ENCODE measurements around the gene SYNE1. TPM values are rescaled to one million over a fixed set of nuclear protein-coding genes. Genes with fewer than 3 reads are reported as not detected.
A peak's percentile ranks its signal among the peaks of the same experiment; 100 is the strongest.
"Not testable (repeated sequence)": the region's sequence is repeated elsewhere in the genome, so short reads cannot be mapped to it uniquely, and the experiment has no call there.

Gene SYNE1
- total RNA-seq, 1 experiment from 2014 or later: 2.5 TPM

GRCh38 chr6:152636609-152637295, 410 bp downstream of the SYNE1 start:
- no peaks in the 10 kb centered on the region for H3K36me3 ChIP-seq (replicated peaks; ENCODE audit: control insufficient read depth, insufficient read depth, low read length)
- peak overlapping the region; percentile 43 for H3K4me3 ChIP-seq (ENCODE audit: insufficient read depth, low read depth, low read length)
- peaks cover 39% of the 10 kb centered on the region for H3K27me3 ChIP-seq (ENCODE audit: control insufficient read depth, insufficient read depth, low read length)
- DNase-seq: peak; percentile 77

GRCh38 chr6:152636021-152636608, 1.0 kb downstream of the SYNE1 start:
- H3K36me3 ChIP-seq (replicated peaks; ENCODE audit: control insufficient read depth, insufficient read depth, low read length): no peaks in the 10 kb centered on the region
- H3K4me3 ChIP-seq (ENCODE audit: insufficient read depth, low read depth, low read length): peak overlapping the region; percentile 43
- H3K27me3 ChIP-seq (ENCODE audit: control insufficient read depth, insufficient read depth, low read length): peaks cover 39% of the 10 kb centered on the region
- peak; percentile 56 for DNase-seq

- H3K36me3 ChIP-seq (replicated peaks; ENCODE audit: control insufficient read depth, insufficient read depth, low read length): no peaks in the 10 kb centered on the region
- DNase-seq: no peak
- peaks cover 39% of the 10 kb centered on the region for H3K27me3 ChIP-seq (ENCODE audit: control insufficient read depth, insufficient read depth, low read length)
- H3K4me3 ChIP-seq (ENCODE audit: insufficient read depth, low read depth, low read length): no peak overlapping the region
Measured at GRCh38 chr6:152634773-152635172, 2.4 kb downstream of the SYNE1 start.

GRCh38 chr6:152632121-152632782, 4.9 kb downstream of the SYNE1 start:
- H3K27me3 ChIP-seq (ENCODE audit: control insufficient read depth, insufficient read depth, low read length): peaks cover 22% of the 10 kb centered on the region
- DNase-seq: no peak
- no peak overlapping the region for H3K4me3 ChIP-seq (ENCODE audit: insufficient read depth, low read depth, low read length)
- H3K36me3 ChIP-seq (replicated peaks; ENCODE audit: control insufficient read depth, insufficient read depth, low read length): no peaks in the 10 kb centered on the region

GRCh38 chr6:152631376-152631775, 5.8 kb downstream of the SYNE1 start:
- Histone ChIP-seq H3K27me3 (ENCODE audit: control insufficient read depth, insufficient read depth, low read length) (peaks cover 13% of the 10 kb centered on the region), H3K4me3 (ENCODE audit: insufficient read depth, low read depth, low read length) (no peak overlapping the region), H3K36me3 (replicated peaks; ENCODE audit: control insufficient read depth, insufficient read depth, low read length) (no peaks in the 10 kb centered on the region)
- DNase-seq: no peak

GRCh38 chr6:152630832-152631231, 6.3 kb downstream of the SYNE1 start:
- H3K36me3 ChIP-seq (replicated peaks; ENCODE audit: control insufficient read depth, insufficient read depth, low read length): no peaks in the 10 kb centered on the region
- H3K4me3 ChIP-seq (ENCODE audit: insufficient read depth, low read depth, low read length): no peak overlapping the region
- DNase-seq: no peak
- peaks cover 7% of the 10 kb centered on the region for H3K27me3 ChIP-seq (ENCODE audit: control insufficient read depth, insufficient read depth, low read length)

GRCh38 chr6:152625213-152625612, 11.9 kb downstream of the SYNE1 start:
- DNase-seq: no peak
- H3K4me3 ChIP-seq (ENCODE audit: insufficient read depth, low read depth, low read length): no peak overlapping the region
- H3K36me3 ChIP-seq (replicated peaks; ENCODE audit: control insufficient read depth, insufficient read depth, low read length): no peaks in the 10 kb centered on the region
- H3K27me3 ChIP-seq (ENCODE audit: control insufficient read depth, insufficient read depth, low read length): no peaks in the 10 kb centered on the region

- H3K36me3 ChIP-seq (replicated peaks; ENCODE audit: control insufficient read depth, insufficient read depth, low read length); H3K27me3 ChIP-seq (ENCODE audit: control insufficient read depth, insufficient read depth, low read length); DNase-seq; H3K4me3 ChIP-seq (ENCODE audit: insufficient read depth, low read depth, low read length): not testable (repeated sequence)
Measured at GRCh38 chr6:152614776-152615175, 22.4 kb downstream of the SYNE1 start.

- Histone ChIP-seq H3K27me3 (ENCODE audit: control insufficient read depth, insufficient read depth, low read length) (no peaks in the 10 kb centered on the region), H3K4me3 (ENCODE audit: insufficient read depth, low read depth, low read length) (no peak overlapping the region), H3K36me3 (replicated peaks; ENCODE audit: control insufficient read depth, insufficient read depth, low read length) (no peaks in the 10 kb centered on the region)
- DNase-seq: no peak
Measured at GRCh38 chr6:152609125-152609670, 28.0 kb downstream of the SYNE1 start.

- no peaks in the 10 kb centered on the region for H3K36me3 ChIP-seq (replicated peaks; ENCODE audit: control insufficient read depth, insufficient read depth, low read length)
- H3K27me3 ChIP-seq (ENCODE audit: control insufficient read depth, insufficient read depth, low read length): no peaks in the 10 kb centered on the region
- H3K4me3 ChIP-seq (ENCODE audit: insufficient read depth, low read depth, low read length): no peak overlapping the region
- no peak for DNase-seq
Measured at GRCh38 chr6:152605941-152606340, 31.2 kb downstream of the SYNE1 start.

- Histone ChIP-seq H3K27me3 (ENCODE audit: control insufficient read depth, insufficient read depth, low read length) (no peaks in the 10 kb centered on the region), H3K4me3 (ENCODE audit: insufficient read depth, low read depth, low read length) (no peak overlapping the region), H3K36me3 (replicated peaks; ENCODE audit: control insufficient read depth, insufficient read depth, low read length) (no peaks in the 10 kb centered on the region)
- no peak for DNase-seq
Measured at GRCh38 chr6:152605342-152605741, 31.8 kb downstream of the SYNE1 start.

- H3K27me3 ChIP-seq (ENCODE audit: control insufficient read depth, insufficient read depth, low read length): no peaks in the 10 kb centered on the region
- H3K36me3 ChIP-seq (replicated peaks; ENCODE audit: control insufficient read depth, insufficient read depth, low read length): no peaks in the 10 kb centered on the region
- no peak for DNase-seq
- no peak overlapping the region for H3K4me3 ChIP-seq (ENCODE audit: insufficient read depth, low read depth, low read length)
Measured at GRCh38 chr6:152603911-152604310, 33.3 kb downstream of the SYNE1 start.

GRCh38 chr6:152600022-152600421, 37.1 kb downstream of the SYNE1 start:
- no peaks in the 10 kb centered on the region for H3K36me3 ChIP-seq (replicated peaks; ENCODE audit: control insufficient read depth, insufficient read depth, low read length)
- no peak for DNase-seq

GRCh38 chr6:152598901-152599537, 38.1 kb downstream of the SYNE1 start:
- Histone ChIP-seq H3K4me3 (ENCODE audit: insufficient read depth, low read depth, low read length) (no peak overlapping the region), H3K36me3 (replicated peaks; ENCODE audit: control insufficient read depth, insufficient read depth, low read length) (no peaks in the 10 kb centered on the region), H3K27me3 (ENCODE audit: control insufficient read depth, insufficient read depth, low read length) (no peaks in the 10 kb centered on the region)
- DNase-seq: no peak

More at GRCh38 chr6:152600022-152600421, 37.1 kb downstream of the SYNE1 start:
- no peaks in the 10 kb centered on the region for H3K27me3 ChIP-seq (ENCODE audit: control insufficient read depth, insufficient read depth, low read length)
- no peak overlapping the region for H3K4me3 ChIP-seq (ENCODE audit: insufficient read depth, low read depth, low read length)
